Uterus (tissue), 3 donors: ENCODE results near the gene LOC128125822.

ENCODE experiments used
- DNase-seq, 2 donors: peaks; one replicate each; pipeline ENCODE4 v3.0.0-alpha.2; 2019 to 2020
- H3K27ac ChIP-seq, 2 donors: fragments of 200-600 bp; sonication (generic); 1 replicate in 1 of 2; 2 replicates in 1 of 2; pipeline ENCODE4 v1.5.1; 2016 to 2018
- H3K27me3 ChIP-seq, 2 donors: fragments of 200-600 bp; sonication (generic); one replicate each; pipeline ENCODE4 v1.5.1; 2018 to 2019; ENCODE audit warnings: control low read depth in 1 of 2
- H3K36me3 ChIP-seq, 2 donors: fragments of 200-600 bp; sonication (generic); one replicate each; pipeline ENCODE4 v1.5.1; 2019; ENCODE audit warnings: control low read depth in 1 of 2
- H3K4me1 ChIP-seq, 2 donors: fragments of 200-600 bp; sonication (generic); one replicate each; pipeline ENCODE4 v1.5.1; 2018 to 2019; ENCODE audit warnings: control low read depth in 1 of 2
- H3K4me3 ChIP-seq, 2 donors: fragments of 200-600 bp; sonication (generic); 1 replicate in 1 of 2; 2 replicates in 1 of 2; pipeline ENCODE4 v1.5.1; 2018 to 2019; ENCODE audit warnings: mild to moderate bottlenecking in 1 of 2
- H3K9me3 ChIP-seq, 2 donors: fragments of 200-600 bp; sonication (generic); one replicate each; pipeline ENCODE4 v1.5.1; 2019; ENCODE audit warnings: control low read depth in 1 of 2
- POLR2A ChIP-seq, 2 donors: fragments of 450-650 bp; IDR thresholded peaks; one replicate each; pipeline ENCODE4 v1.6.1; 2016; ENCODE audit warnings: antibody characterized with exemption in 2 of 2, mild to moderate bottlenecking in 1 of 2, moderate library complexity in 1 of 2
- intact Hi-C: fragments of 100-400 bp; cut with DNase I; formaldehyde crosslinking; loops from one replicate; pipeline ENCODE4 v1.15.1; 2023; ENCODE audit warnings: low total_unique reads
- TF ChIP-seq, protein P1 (sequence below), 4 experiments: fragments of 200-600 bp in 2 of 4; fragments of 450-650 bp in 2 of 4; sonication (generic) in 2 of 4; IDR thresholded peaks; one replicate each; pipeline ENCODE4 v1.5.1; 2016 to 2019; ENCODE audit warnings: antibody characterized with exemption in 4 of 4, mild to moderate bottlenecking in 2 of 4, moderate library complexity in 1 of 4
- donor health status: DM: yes; HTN: yes; CAD: no.

The LOC128125822 gene

DNA sequence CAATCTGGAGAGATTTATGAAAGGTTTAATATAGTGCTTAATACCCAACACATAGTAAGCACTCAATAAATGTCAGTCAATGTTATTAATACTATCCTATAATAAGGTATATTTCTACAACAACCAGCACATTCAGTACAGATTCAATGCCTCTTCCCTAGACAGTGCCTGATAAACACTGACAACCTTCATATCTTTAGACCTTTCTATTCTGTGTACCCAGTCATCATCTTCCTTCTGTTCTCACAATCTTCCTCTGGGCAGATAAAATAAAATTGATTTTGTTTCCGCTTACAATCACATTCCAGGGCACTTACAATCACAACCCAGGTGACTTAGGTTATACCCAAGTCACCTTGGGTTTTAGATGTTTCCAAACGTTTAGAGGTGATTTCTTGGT, 11.0 kb upstream of the LOC128125822 start:
- no peak overlapping the region for H3K27ac ChIP-seq
- TF ChIP-seq, protein P1, sequence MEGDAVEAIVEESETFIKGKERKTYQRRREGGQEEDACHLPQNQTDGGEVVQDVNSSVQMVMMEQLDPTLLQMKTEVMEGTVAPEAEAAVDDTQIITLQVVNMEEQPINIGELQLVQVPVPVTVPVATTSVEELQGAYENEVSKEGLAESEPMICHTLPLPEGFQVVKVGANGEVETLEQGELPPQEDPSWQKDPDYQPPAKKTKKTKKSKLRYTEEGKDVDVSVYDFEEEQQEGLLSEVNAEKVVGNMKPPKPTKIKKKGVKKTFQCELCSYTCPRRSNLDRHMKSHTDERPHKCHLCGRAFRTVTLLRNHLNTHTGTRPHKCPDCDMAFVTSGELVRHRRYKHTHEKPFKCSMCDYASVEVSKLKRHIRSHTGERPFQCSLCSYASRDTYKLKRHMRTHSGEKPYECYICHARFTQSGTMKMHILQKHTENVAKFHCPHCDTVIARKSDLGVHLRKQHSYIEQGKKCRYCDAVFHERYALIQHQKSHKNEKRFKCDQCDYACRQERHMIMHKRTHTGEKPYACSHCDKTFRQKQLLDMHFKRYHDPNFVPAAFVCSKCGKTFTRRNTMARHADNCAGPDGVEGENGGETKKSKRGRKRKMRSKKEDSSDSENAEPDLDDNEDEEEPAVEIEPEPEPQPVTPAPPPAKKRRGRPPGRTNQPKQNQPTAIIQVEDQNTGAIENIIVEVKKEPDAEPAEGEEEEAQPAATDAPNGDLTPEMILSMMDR (IDR thresholded peaks at IDR 0.05): no peak
- no peak for TF ChIP-seq POLR2A (IDR thresholded peaks at IDR 0.05)
- no peaks in the 10 kb centered on the region for H3K27me3 ChIP-seq
- H3K4me3 ChIP-seq: no peak overlapping the region
- DNase-seq: no peak
- H3K36me3 ChIP-seq: no peaks in the 10 kb centered on the region
- no peaks in the 10 kb centered on the region for H3K4me1 ChIP-seq
- intact Hi-C loops: no loop called here
- H3K9me3 ChIP-seq: no peaks in the 10 kb centered on the region

DNA sequence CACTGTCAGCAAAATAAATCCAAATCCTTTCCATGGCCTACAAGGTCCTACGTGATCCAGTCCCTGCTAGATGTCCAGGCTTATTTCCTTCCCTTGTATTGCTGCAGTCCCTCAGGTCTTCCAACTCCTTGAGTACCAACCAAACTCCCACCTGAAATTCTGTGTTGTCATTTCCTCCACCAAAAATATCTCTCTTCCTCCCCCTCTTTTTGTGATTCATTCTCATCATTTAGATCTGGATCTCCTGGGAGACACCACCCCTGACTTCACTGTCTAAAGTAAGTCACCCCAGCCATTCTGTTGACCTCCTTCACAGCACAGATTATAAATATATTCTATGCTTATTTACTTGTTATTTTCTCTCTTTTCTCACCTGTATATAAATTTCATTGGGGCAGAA, 9.0 kb upstream of the LOC128125822 start:
- Histone ChIP-seq H3K27ac (no peak overlapping the region), H3K9me3 (no peaks in the 10 kb centered on the region), H3K4me1 (no peaks in the 10 kb centered on the region), H3K4me3 (no peak overlapping the region), H3K27me3 (no peaks in the 10 kb centered on the region), H3K36me3 (no peaks in the 10 kb centered on the region)
- no peak for TF ChIP-seq POLR2A (IDR thresholded peaks at IDR 0.05)
- TF ChIP-seq, protein P1 (IDR thresholded peaks at IDR 0.05): no peak
- DNase-seq: no peak
- intact Hi-C loops: no loop called here

DNA sequence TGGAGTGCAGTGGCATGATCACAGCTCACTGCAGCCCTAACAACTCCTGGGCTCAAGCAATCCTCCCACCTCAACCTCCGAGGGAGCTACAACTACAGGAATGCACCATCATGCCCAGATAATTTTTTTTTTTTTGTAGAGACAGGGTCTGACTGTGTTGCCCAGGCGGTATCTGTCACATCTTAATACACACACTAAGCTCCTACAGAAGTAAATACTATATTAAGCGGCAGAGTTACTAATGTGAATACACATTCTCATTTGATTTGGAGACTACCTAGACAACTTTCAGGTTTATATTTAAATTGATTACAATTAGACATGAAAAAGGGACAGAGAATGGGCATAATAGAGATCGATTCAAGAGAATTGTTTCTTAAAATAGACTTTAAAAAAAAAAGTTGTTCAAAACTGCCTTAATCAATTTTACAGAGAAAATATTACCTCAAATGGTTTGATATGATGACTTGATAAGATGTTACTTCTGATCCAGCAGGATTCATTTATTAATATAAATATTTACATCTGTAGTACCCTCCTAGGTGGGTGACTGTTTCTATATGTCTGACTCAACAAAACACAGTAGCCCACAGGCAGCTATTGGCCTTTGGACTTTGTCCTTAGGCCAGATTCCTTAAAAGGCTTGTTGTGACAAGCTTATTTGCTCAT, 7.1 kb upstream of the LOC128125822 start:
- TF ChIP-seq, protein P1 (IDR thresholded peaks at IDR 0.05): no peak
- TF ChIP-seq POLR2A (IDR thresholded peaks at IDR 0.05): no peak
- Histone ChIP-seq H3K27me3 (no peaks in the 10 kb centered on the region), H3K4me3 (no peak overlapping the region), H3K9me3 (no peaks in the 10 kb centered on the region), H3K27ac (no peak overlapping the region), H3K4me1 (no peaks in the 10 kb centered on the region), H3K36me3 (no peaks in the 10 kb centered on the region)
- DNase-seq: no peak
- intact Hi-C loops: no loop called here

DNA sequence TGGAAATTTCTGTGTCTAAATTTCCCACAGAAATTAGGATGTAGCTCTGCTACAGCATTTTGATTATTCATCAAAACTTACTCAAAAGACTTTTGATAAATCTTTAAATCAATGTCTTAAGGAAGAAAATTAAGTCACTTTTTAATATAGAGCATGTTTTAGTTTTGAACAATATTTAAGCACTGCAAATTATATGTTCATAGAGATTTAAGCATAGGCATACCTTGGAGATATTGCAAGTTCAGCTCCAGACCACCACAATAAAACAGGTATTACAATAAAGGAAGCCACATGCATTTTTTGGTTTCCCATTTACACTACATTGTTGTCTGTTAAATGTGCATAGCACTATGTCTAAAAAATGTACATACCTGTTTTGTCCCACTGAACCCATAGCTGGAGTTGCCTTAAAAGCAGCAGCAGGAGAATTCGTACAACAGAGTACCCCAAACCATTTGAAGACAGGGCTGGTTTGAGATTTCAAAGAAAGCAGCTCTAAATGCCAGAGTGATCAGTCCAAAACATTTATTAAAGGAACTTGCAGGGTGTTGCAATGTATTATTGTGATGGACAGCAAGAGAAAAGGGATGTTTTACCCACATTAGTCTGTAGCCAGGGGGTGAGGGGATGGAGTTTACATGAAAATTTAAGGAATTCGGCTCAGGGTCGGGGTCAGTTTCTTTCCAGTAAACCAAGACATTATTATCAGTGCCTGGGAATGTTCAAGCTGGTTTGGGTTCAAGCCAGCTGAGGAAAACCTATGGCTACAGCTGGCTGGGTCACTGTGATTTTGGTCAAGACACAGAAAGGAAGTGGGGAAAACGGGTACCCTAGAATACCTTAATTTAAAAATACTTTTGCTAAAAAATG, 6.3 kb upstream of the LOC128125822 start:
- no peak for DNase-seq
- no peaks in the 10 kb centered on the region for H3K36me3 ChIP-seq
- no peaks in the 10 kb centered on the region for H3K9me3 ChIP-seq
- no peak for TF ChIP-seq POLR2A (IDR thresholded peaks at IDR 0.05)
- TF ChIP-seq, protein P1 (IDR thresholded peaks at IDR 0.05): no peak
- no peak overlapping the region for H3K27ac ChIP-seq
- H3K4me3 ChIP-seq: no peak overlapping the region
- H3K4me1 ChIP-seq: no peaks in the 10 kb centered on the region
- no peaks in the 10 kb centered on the region for H3K27me3 ChIP-seq
- intact Hi-C loops: no loop called here

DNA sequence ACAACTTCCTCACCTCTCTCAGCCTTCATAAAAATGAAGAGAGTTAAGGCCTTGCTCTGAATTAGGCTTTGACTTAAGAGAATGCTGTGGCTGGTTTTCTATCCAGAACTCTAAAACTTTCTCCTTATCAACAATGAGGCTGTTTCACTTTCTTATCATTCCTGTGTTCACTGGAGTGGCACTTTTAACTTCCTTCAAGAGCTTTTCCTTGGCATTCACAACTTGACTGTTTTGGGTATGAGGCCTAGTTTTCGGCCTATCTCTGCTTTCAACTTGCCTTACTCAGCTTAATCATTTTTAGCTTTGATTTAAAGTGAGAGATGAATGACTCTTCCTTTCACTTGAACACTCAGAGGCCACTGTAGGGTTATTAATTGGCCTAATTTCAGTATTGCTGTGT, 4.3 kb upstream of the LOC128125822 start:
- no peaks in the 10 kb centered on the region for H3K27me3 ChIP-seq
- intact Hi-C loops: no loop called here
- no peaks in the 10 kb centered on the region for H3K9me3 ChIP-seq
- H3K36me3 ChIP-seq: no peaks in the 10 kb centered on the region
- no peak overlapping the region for H3K4me3 ChIP-seq
- TF ChIP-seq, protein P1 (IDR thresholded peaks at IDR 0.05): no peak
- no peak for TF ChIP-seq POLR2A (IDR thresholded peaks at IDR 0.05)
- H3K4me1 ChIP-seq: no peaks in the 10 kb centered on the region
- no peak for DNase-seq
- no peak overlapping the region for H3K27ac ChIP-seq
